KOPT-K1 (cell line): ENCODE results near the gene PCED1A.
A peak's percentile ranks its signal among the peaks of the same experiment; 100 is the strongest.

Experiments
- H3K27ac ChIP-seq: fragments of 200-600 bp; sonication (generic); 2 replicates; pipeline ENCODE4 v1.5.1; 2016; ENCODE audit warnings: antibody characterized with exemption, mild to moderate bottlenecking, low read depth, low read length; ENCODE audit not compliant: poor library complexity, severe bottlenecking
- H3K36me3 ChIP-seq: fragments of 200-600 bp; sonication (generic); 2 replicates; pipeline ENCODE4 v1.5.1; 2017; ENCODE audit warnings: antibody characterized with exemption, mild to moderate bottlenecking, low read length, moderate library complexity; ENCODE audit not compliant: insufficient read depth
- H3K9me3 ChIP-seq: fragments of 200-600 bp; sonication (generic); 2 replicates; pipeline ENCODE4 v1.5.1; 2017; ENCODE audit warnings: antibody characterized with exemption, low read length, mild to moderate bottlenecking; ENCODE audit not compliant: insufficient read depth, poor library complexity, severe bottlenecking

The PCED1A gene

GRCh38 chr20:2840138-2840966 lies at the start of gene PCED1A, which contains the start of gene VPS16:
Gene PCED1A (minus strand): TSS chr20:2840655. CDS start chr20:2839912, 743 bp downstream.
Gene VPS16 (plus strand): TSS chr20:2840745. CDS start chr20:2840775, 30 bp downstream.
- Histone ChIP-seq H3K36me3 (peaks cover 20% of the 10 kb centered on the region; the same call in 1 of the 2 replicates), H3K27ac (peak within 1 kb of the TSS; percentile 84), H3K9me3 (no peaks in the 10 kb centered on the region)

- Histone ChIP-seq H3K27ac (no peak overlapping the region), H3K9me3 (peaks cover 8% of the 10 kb centered on the region), H3K36me3 (no peaks in the 10 kb centered on the region)
Observed at GRCh38 chr20:2889797-2890196, 49.3 kb upstream of the PCED1A start.

GRCh38 chr20:2889209-2889608 lies 48.8 kb upstream of the PCED1A start:
- Histone ChIP-seq H3K9me3 (peaks cover 2% of the 10 kb centered on the region), H3K36me3 (no peaks in the 10 kb centered on the region), H3K27ac (no peak overlapping the region)

GRCh38 chr20:2888224-2888955 lies 47.9 kb upstream of the PCED1A start:
- Histone ChIP-seq H3K27ac (no peak overlapping the region), H3K9me3 (no peaks in the 10 kb centered on the region), H3K36me3 (no peaks in the 10 kb centered on the region)

- Histone ChIP-seq H3K36me3 (no peaks in the 10 kb centered on the region), H3K27ac (no peak overlapping the region), H3K9me3 (no peaks in the 10 kb centered on the region)
Observed at GRCh38 chr20:2887715-2888114, 47.3 kb upstream of the PCED1A start.

- Histone ChIP-seq H3K36me3 (peaks cover 7% of the 10 kb centered on the region; the same call in 1 of the 2 replicates), H3K9me3 (no peaks in the 10 kb centered on the region), H3K27ac (no peak overlapping the region)
Observed at GRCh38 chr20:2883726-2884637, 43.5 kb upstream of the PCED1A start.

- no peaks in the 10 kb centered on the region for H3K9me3 ChIP-seq
- peaks cover 26% of the 10 kb centered on the region for H3K36me3 ChIP-seq
- no peak overlapping the region for H3K27ac ChIP-seq
Observed at GRCh38 chr20:2880650-2881049, 40.2 kb upstream of the PCED1A start.

- Histone ChIP-seq H3K27ac (no peak overlapping the region), H3K36me3 (peaks cover 35% of the 10 kb centered on the region), H3K9me3 (no peaks in the 10 kb centered on the region)
Observed at GRCh38 chr20:2879146-2879545, 38.7 kb upstream of the PCED1A start.

GRCh38 chr20:2878515-2878914 lies 38.1 kb upstream of the PCED1A start:
- Histone ChIP-seq H3K36me3 (peaks cover 35% of the 10 kb centered on the region), H3K27ac (no peak overlapping the region)

GRCh38 chr20:2875690-2876203 lies 35.3 kb upstream of the PCED1A start:
- no peaks in the 10 kb centered on the region for H3K9me3 ChIP-seq
- peaks cover 34% of the 10 kb centered on the region for H3K36me3 ChIP-seq
- no peak overlapping the region for H3K27ac ChIP-seq

More at GRCh38 chr20:2878515-2878914, 38.1 kb upstream of the PCED1A start:
- H3K9me3 ChIP-seq, result no peaks in the 10 kb centered on the region

GRCh38 chr20:2874456-2874855 lies 34.0 kb upstream of the PCED1A start:
- no peaks in the 10 kb centered on the region for H3K9me3 ChIP-seq
- H3K27ac ChIP-seq, result peak overlapping the region; percentile 87
- H3K36me3 ChIP-seq, result peaks cover 28% of the 10 kb centered on the region

- peaks cover 27% of the 10 kb centered on the region for H3K36me3 ChIP-seq
- peak overlapping the region; percentile 87 for H3K27ac ChIP-seq
- H3K9me3 ChIP-seq, result no peaks in the 10 kb centered on the region
Observed at GRCh38 chr20:2873747-2874041, 33.2 kb upstream of the PCED1A start.

GRCh38 chr20:2873010-2873746 lies 32.7 kb upstream of the PCED1A start, which contains the start of gene PTPRA:
Gene PTPRA (plus strand): TSS chr20:2873481. CDS start chr20:2964278, 90,797 bp downstream.
- Histone ChIP-seq H3K27ac (peak within 1 kb of the TSS; percentile 87), H3K9me3 (no peaks in the 10 kb centered on the region), H3K36me3 (peaks cover 22% of the 10 kb centered on the region)

- Histone ChIP-seq H3K36me3 (peaks cover 21% of the 10 kb centered on the region), H3K9me3 (no peaks in the 10 kb centered on the region), H3K27ac (peak overlapping the region; percentile 87)
Observed at GRCh38 chr20:2872459-2873009, 32.1 kb upstream of the PCED1A start.
